Stimulated activated CD4-positive, alpha-beta T cell treated with anti-CD3 and anti-CD28 coated beads, Interleukin-15, amount 100 ng/mL, for 1 hour (primary cell): Measurements from ENCODE around the gene STK32B.

Source experiments
- DNase-seq, 2 donors: peaks; one replicate each; pipeline ENCODE4 v3.0.0-alpha.2; 2020; ENCODE audit warnings: low read depth in 1 of 2, low spot score in 1 of 2

STK32B gene

GRCh38 chr4:5385741-5386311 is 334.5 kb downstream of the STK32B start:
- no peak for DNase-seq

- DNase-seq = no peak
Measured at GRCh38 chr4:5386921-5387320, 335.6 kb downstream of the STK32B start.

GRCh38 chr4:5387457-5387856 is 336.2 kb downstream of the STK32B start:
- DNase-seq = no peak

- no peak for DNase-seq
Measured at GRCh38 chr4:5389756-5390310, 338.6 kb downstream of the STK32B start.

GRCh38 chr4:5391492-5391891 is 340.2 kb downstream of the STK32B start:
- DNase-seq = no peak

GRCh38 chr4:5393911-5394513 is 342.7 kb downstream of the STK32B start:
- no peak for DNase-seq

GRCh38 chr4:5395781-5396180 is 344.5 kb downstream of the STK32B start:
- no peak for DNase-seq

GRCh38 chr4:5398056-5398455 is 346.8 kb downstream of the STK32B start:
- no peak for DNase-seq

- no peak for DNase-seq
Measured at GRCh38 chr4:5399124-5399523, 347.8 kb downstream of the STK32B start.

GRCh38 chr4:5399790-5400421 is 348.6 kb downstream of the STK32B start:
- DNase-seq = no peak

GRCh38 chr4:5403746-5404497 is 352.6 kb downstream of the STK32B start:
- DNase-seq = no peak

- DNase-seq = no peak
Measured at GRCh38 chr4:5409237-5409636, 358.0 kb downstream of the STK32B start.

- no peak for DNase-seq
Measured at GRCh38 chr4:5409972-5410618, 358.8 kb downstream of the STK32B start.

GRCh38 chr4:5412296-5412695 is 361.0 kb downstream of the STK32B start:
- DNase-seq = no peak

- no peak for DNase-seq
Measured at GRCh38 chr4:5412751-5413150, 361.5 kb downstream of the STK32B start.

- DNase-seq = no peak
Measured at GRCh38 chr4:5416637-5417036, 365.4 kb downstream of the STK32B start.

- no peak for DNase-seq
Measured at GRCh38 chr4:5420266-5420665, 369.0 kb downstream of the STK32B start.

GRCh38 chr4:5421416-5421815 is 370.1 kb downstream of the STK32B start:
- no peak for DNase-seq

GRCh38 chr4:5422195-5422594 is 370.9 kb downstream of the STK32B start:
- DNase-seq = no peak

- DNase-seq = no peak
Measured at GRCh38 chr4:5423670-5424069, 372.4 kb downstream of the STK32B start.

GRCh38 chr4:5424211-5424610 is 372.9 kb downstream of the STK32B start:
- no peak for DNase-seq
